Activated naive CD4-positive, alpha-beta T cell treated with anti-CD3 and anti-CD28 coated beads, Interleukin-2, amount 50 U/mL, for 72 hours (primary cell): ENCODE results near the gene DPM1. TPM values are rescaled to one million over a fixed set of nuclear protein-coding genes. Genes with fewer than 3 reads are reported as not detected.

ENCODE experiments used
- ATAC-seq, 2 donors: fragments of 150-1000 bp; cut with Tn5 transposase; 2 replicates each; pipeline ENCODE4 v1.10.0; 2021; ENCODE audit warnings: mild to moderate bottlenecking in 2 of 2, moderate library complexity in 2 of 2
- DNase-seq, 2 donors: peaks; one replicate each; pipeline ENCODE4 v3.0.0; 2021 to 2022; ENCODE audit warnings: low spot score in 2 of 2
- H3K27ac Mint-ChIP-seq, 2 donors: one replicate each; pipeline ENCODE4 v1.8.0; 2022; ENCODE audit warnings: mild to moderate bottlenecking in 2 of 2, mixed read lengths in 2 of 2
- H3K36me3 Mint-ChIP-seq, 2 donors: one replicate each; pipeline ENCODE4 v1.8.0; 2022; ENCODE audit warnings: mixed read lengths in 2 of 2
- H3K9me3 Mint-ChIP-seq, 2 donors: one replicate each; pipeline ENCODE4 v1.8.0; 2022; ENCODE audit warnings: mixed read lengths in 2 of 2
- total RNA-seq, 2 donors: library from RNA; stranded (reverse); gene quantifications; one replicate each; pipeline ENCODE4 v1.2.3, GENCODE V29; 2022

Gene DPM1
- 10 to 100 TPM; 53.0 to 58.0 TPM for total RNA-seq

DNA sequence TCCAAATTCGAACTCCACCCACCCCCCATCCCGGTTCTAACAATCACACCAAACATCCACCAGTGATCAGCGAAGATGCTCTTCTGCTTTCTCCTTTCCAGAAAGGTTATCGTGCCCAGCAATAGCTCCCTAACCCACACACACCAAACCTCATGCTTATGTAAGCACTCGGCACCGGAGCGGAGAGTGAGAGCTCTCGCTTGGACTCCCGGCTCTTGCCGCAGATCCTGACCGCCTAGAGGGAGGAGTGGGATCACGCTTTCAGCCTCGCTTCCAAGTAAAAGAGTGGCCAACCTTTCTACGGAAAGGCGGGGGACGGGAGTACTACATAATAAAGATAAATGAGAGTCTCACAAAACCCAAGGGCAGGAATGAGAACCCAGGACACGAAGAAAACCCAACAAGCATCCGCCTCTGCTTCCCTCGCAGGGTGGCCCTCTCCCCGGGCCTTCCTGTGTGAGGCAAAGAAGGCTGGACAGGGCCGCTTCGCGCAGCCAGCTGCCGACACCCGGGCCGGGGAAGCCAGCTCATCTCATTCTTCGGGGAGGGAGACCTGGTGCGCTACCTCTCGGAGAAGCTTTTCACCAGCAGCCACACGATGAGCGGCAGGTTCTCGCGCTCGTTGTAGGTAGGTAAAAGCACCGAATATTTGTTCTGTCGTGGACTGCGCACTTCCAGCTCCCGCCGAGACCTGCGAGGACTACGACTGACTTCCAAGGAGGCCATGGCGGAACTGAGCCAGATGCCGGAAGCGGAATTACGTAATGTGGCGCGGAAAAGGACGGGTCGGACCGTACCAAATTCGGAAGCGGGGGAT lies at the start of gene DPM1:
DPM1 (minus strand) TSS at position 735 of the 817 bp plus-strand sequence; CDS start at position 726, 9 bp downstream.
- DNase-seq, result peak; percentile 85 to 87
- H3K9me3 Mint-ChIP-seq, result no peaks in the 10 kb centered on the region
- peak within 1 kb of the TSS; percentile 99 for H3K27ac Mint-ChIP-seq
- ATAC-seq, result peak; percentile 85 to 89
- H3K36me3 Mint-ChIP-seq, result peaks cover 18 to 22% of the 10 kb centered on the region in 2 donors

DNA sequence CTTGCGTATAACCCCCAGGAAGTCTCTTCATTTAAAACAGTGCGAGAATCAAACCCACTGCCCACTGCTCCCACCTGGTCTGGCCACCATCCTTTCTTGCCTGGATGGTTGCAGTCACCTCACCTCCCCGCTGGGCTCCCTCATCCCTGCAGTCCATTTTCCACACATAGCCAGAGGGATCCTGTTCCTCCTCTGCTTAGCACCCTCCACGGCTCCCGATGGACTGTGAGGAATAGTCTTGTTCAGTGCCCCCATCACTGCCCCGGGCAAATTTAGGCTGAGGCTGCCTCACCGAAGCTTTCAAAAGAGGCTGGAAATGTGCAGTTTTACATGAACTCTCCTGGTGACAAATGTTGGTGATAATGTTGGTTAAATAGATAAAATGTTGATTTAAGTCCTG lies 46.9 kb upstream of the DPM1 start:
- Mint-ChIP-seq H3K27ac (no peak overlapping the region), H3K9me3 (no peaks in the 10 kb centered on the region), H3K36me3 (no peaks in the 10 kb centered on the region)
- DNase-seq, result no peak
- no peak for ATAC-seq

DNA sequence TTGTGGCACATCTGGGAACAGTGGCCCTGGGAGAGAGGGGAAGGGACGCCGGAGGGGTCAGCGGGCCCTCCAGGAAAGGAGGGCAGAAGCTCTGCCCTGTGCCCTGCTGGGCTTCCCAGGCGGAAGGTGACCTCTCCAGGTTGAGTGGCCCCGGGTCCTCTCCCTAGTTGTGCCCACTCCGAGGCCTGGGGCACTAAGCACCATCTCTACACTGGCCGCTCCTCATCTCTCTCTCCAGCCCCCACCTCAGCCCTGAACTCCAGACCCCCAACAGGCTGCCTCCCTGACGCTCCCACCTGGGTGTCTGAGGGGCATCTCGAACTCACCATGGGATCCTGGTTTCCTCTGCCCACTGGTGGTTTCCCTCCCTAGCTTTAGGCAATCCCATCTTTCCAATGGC lies 46.4 kb upstream of the DPM1 start:
- ATAC-seq, result no peak
- no peaks in the 10 kb centered on the region for H3K9me3 Mint-ChIP-seq
- no peak for DNase-seq
- H3K27ac Mint-ChIP-seq, result no peak overlapping the region
- H3K36me3 Mint-ChIP-seq, result no peaks in the 10 kb centered on the region

DNA sequence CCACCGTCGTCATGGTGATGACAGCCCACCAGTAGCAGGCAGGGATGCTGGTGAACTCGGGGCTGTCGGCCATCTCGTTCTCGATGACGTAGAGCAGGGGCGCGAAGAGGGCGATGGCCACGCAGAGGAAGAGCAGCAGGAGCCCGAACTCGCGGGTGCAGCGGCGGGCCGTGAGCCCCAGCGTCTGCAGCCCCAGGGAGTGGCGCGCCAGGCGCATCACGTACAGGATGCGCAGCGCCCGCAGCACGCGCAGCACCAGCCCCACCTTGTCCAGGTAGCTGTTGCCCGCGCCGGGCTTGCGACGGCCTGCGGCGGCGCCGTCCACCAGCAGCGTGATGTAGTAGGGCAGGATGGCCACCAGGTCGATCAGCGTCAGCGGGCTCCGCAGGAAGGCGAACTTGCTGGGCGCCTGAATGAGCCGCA lies 46.0 kb upstream of the DPM1 start:
- ATAC-seq, result no peak
- H3K36me3 Mint-ChIP-seq, result no peaks in the 10 kb centered on the region
- no peaks in the 10 kb centered on the region for H3K9me3 Mint-ChIP-seq
- no peak overlapping the region for H3K27ac Mint-ChIP-seq
- no peak for DNase-seq

DNA sequence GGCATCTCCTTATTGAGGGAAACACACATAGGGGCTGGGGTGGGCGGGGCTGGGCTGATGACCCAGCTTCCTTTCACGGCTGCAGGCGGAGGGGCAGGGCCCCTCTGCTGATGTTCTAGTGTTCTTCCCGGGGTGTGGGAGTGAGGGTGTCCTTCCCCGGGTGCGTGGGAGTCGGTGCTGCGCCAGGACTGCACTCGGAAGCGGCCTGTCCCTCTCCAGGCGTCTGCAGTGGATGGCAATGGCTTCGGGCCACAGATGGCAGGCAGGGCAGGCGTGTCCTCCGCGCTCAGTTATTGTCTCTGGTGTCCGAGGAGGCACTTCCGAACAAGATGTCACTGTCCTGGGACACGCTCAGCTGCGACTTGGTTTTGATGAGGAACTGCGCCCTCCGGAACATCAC lies 45.4 kb upstream of the DPM1 start:
- H3K36me3 Mint-ChIP-seq, result no peaks in the 10 kb centered on the region
- H3K27ac Mint-ChIP-seq, result no peak overlapping the region
- ATAC-seq (no peak), DNase-seq (no peak)
- H3K9me3 Mint-ChIP-seq, result no peaks in the 10 kb centered on the region

DNA sequence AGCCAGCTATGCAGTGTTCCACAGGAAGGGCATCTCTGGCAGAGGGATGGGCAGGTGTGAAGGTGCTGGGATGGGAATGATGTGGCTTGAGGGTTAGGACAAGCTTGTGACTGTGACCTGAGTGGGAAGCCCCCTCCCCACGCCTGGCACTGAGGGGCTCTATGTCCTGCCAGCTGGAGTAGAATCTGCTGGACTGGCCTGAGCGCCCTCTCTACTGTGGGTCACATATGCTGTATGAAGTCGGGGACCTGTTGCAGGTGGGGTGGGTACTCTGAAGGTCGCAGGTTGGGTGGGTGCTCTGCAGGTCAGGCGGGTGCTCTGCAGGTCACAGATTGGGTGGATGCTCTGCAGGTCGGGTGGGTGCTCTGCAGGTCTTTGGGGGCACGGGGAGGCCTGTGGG lies 44.3 kb upstream of the DPM1 start:
- DNase-seq (no peak), ATAC-seq (no peak)
- Mint-ChIP-seq H3K9me3 (no peaks in the 10 kb centered on the region), H3K36me3 (no peaks in the 10 kb centered on the region), H3K27ac (no peak overlapping the region)

DNA sequence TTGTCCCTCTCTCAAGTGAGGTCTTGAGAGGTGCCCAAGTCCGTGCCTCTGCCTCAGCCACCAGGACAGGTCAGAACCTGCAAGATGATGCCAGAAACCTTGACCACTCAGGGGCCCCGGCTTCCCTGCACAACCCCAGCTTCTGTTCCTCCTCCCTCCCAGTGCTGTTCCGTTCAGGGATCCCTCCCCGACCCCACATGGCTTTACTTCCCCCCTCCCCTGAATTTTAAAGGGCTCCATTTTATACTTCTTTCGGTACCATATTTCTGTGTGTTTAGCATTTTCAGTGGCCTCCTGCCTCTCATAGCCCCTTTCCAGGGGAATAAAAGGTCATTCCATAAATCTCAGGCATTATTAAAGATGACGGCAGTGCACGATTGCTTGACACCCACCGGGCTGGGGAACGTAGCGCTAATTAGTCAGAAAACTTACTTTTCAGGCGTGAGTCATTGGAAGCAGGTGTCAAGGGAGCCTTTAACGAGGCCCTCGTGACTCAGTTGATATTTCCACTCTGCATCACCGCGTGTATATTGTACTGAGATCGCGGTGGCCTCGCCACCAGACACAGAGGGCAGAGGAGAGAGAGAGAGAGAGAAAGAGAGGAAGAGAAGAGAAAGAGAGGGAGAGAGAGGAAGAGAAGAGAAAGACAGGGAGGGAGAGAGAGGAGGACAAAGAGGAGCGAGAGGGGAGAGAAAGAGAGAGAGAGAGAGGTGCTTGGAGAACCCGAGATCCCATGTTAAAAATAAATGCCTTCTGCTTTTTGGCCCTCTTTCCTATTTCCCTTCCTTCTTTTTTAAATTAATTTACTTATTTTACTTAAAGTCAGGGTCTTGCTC lies 43.3 kb upstream of the DPM1 start:
- Mint-ChIP-seq H3K27ac (peak overlapping the region in 1 of 2 donors; percentile 0), H3K9me3 (no peaks in the 10 kb centered on the region), H3K36me3 (no peaks in the 10 kb centered on the region)
- DNase-seq, result no peak
- ATAC-seq, result peak in 1 of 2 donors; percentile 59

DNA sequence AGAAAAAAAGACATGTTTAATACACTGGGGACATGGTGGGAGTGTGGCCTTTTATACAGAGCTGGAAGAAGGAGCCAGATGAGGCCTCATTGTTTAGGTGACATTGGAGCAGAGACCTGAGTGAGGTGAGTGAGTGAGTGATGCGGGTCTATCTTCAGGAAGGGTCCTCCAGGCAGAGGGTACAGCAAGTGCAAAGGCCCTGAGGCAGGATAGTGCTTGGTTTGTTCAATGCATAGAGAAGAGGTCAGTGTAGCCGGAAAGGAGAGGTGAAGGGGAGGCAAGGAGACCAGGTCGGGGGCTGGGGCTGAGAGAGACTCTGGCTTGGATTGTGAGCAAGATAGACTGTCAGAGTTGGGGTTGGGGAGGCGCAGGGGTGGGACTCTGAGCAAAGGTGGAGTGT lies 41.0 kb upstream of the DPM1 start:
- no peak overlapping the region for H3K27ac Mint-ChIP-seq
- H3K9me3 Mint-ChIP-seq, result no peaks in the 10 kb centered on the region
- DNase-seq (no peak), ATAC-seq (no peak)
- no peaks in the 10 kb centered on the region for H3K36me3 Mint-ChIP-seq

DNA sequence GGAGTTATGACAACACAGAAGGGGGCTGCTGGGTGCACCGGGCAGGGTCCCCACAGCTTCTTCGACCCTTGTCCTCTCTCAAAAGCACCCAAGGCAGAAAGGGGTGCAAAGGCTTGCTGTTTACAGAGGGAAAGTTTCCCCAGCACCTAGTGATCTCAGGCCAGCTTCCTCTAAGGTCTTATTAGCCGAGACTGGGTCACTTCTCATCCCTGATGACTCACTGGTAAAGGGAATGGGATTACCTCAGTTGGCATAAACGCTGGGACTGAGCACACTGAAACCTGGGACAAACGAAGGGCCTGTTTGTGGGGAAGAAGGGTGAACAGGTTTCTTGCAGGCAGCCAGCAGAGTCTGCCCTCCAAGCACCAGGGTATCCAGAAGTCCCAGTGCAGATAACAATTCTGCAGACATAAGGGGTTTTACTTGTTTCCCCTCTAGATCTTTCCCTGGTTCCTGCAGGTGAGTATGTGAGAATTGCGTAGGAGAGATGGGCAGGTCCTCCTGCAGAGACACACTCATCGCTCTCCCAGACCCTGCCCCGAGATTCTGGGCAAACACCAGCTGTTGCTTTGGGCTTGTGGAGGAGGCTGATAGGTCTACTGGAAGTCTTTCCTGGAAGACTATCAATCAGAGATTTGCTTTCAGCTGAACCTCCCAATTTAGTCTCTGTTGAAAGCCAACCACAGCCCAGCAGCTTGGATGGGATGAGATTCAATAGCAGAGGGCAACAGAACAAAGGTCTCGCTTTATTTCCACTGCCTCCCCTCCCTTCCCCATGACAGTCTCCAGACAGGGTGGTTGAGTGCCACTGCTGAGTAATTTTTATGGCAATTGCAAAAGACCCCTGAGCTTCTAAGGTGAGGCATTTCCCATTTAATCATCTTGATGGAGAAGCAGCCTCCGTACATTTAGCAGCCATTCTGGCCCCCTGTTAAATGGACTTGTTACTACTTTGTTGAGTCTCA lies 38.9 kb upstream of the DPM1 start:
- no peaks in the 10 kb centered on the region for H3K9me3 Mint-ChIP-seq
- no peaks in the 10 kb centered on the region for H3K36me3 Mint-ChIP-seq

DNA sequence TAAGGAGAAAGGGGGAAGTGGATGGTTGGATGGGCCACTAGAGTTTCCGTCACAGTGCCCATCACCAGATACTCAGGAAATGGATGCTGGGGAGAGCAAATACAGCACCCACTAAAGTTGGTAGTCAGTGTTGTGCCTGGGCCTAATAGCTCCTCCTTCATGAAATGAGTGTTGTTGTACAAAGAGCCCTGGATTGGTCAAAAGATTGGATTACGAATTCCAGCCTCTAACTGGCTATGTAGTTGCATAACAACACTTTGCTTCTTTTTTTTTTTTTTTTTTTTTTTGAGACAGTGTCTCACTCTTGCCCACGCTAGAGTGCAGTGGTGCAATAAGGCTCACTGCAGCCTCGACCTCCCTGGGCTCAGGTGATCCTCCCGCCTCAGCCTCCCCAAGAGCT lies 37.2 kb upstream of the DPM1 start:
- ATAC-seq (no peak), DNase-seq (no peak)
- no peaks in the 10 kb centered on the region for H3K36me3 Mint-ChIP-seq
- no peak overlapping the region for H3K27ac Mint-ChIP-seq
- no peaks in the 10 kb centered on the region for H3K9me3 Mint-ChIP-seq

More for the DNA sequence above, 38.9 kb upstream of the DPM1 start:
- ATAC-seq (no peak), DNase-seq (no peak)
- H3K27ac Mint-ChIP-seq, result no peak overlapping the region

DNA sequence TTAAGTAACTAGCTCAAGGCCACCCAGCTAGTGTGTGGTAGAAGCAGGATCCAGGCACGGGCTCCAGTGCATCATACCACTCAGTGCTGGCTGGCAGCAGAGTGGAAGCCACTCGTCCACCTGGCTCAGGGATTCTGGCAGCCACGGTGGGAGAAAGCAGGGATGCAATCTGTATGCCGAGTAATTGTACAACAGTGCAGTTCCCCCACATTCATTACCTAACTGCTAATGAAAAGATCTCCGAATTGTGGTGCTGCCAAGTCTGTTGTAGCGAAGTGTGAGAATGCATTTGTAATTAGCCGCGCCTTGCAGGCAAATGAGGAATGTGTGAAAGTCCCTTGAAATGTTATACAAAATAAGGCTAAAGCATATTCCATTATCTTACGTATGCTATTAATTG lies 35.5 kb upstream of the DPM1 start:
- DNase-seq (no peak), ATAC-seq (no peak)
- Mint-ChIP-seq H3K27ac (no peak overlapping the region), H3K36me3 (no peaks in the 10 kb centered on the region), H3K9me3 (no peaks in the 10 kb centered on the region)

DNA sequence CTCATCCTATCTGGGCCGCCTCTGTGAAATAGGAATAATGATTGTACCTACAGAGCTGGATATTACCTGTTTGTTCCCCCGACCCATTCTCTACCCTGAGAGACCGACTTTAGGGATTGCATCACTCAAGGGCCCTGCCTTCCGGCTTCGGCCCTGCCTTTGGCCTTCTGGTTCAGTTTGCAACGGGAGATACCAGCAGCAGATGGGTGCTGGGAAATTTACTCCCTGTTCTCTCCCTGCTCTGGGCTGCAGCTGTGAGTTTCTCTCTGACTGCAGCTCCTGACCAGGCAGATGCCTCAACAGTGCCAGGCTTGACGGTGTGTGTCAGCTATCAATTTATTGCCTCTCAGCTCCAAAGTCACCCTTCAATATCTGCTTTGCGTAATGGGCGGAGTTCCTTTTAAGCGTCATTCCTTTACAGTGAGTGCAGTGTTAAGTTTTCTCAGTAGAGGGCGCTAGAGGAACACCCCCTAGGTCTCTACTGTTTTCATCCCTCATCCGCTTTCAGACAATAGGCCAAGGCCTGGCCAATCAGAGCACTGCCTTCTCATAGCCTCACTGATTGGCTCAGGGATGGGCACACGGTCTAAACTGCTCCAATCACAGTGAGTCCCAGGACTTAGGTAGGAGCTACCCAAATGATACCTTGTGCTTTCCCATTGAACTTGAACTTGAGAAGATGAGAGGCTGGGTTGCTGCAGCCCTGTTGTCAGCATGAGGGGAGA lies 34.6 kb upstream of the DPM1 start:
- DNase-seq, result peak; percentile 58 to 74
- Mint-ChIP-seq H3K27ac (no peak overlapping the region), H3K36me3 (no peaks in the 10 kb centered on the region), H3K9me3 (no peaks in the 10 kb centered on the region)
- ATAC-seq, result peak; percentile 99 to 100

DNA sequence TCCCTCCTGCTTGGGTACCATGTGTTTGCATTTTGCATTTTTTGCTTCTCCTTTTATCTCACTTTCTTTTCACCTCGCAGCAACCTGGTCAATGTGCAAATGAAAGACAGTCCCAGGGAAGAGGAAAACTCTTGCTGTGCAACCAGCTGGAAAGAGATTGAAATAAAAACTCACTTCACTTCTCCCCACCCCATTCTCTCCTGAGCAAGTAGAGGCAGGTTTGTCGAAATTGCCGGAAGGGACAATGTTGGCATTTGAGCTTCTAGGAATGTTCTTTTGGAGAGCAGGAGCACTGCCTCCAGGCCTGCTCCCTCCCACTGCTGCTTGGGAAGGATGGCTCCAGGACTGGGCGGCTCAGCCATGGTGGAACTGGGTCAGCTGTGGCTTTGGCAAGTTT lies 34.0 kb upstream of the DPM1 start:
- no peaks in the 10 kb centered on the region for H3K36me3 Mint-ChIP-seq
- no peak for ATAC-seq
- no peak for DNase-seq

DNA sequence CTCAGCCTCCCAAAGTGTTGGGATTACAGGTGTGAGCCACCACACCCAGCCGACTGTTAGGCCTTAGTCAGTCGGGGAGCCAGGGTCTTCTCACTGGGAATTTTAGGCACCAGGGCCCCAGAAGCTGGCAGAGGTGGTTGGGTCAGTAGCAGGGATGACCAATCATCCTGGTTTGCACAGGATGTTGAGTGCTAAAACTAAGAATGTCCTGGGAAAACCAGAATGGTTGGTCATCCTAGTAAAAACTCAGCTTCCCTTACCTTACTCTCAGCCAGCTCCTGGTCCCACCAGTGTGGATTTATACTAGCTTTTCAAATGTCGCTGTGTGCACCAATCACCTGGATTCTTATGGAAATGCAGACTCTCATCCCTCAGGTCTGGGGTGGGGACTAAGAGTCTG lies 32.7 kb upstream of the DPM1 start:
- no peak for DNase-seq
- no peak overlapping the region for H3K27ac Mint-ChIP-seq
- no peaks in the 10 kb centered on the region for H3K36me3 Mint-ChIP-seq
- H3K9me3 Mint-ChIP-seq, result no peaks in the 10 kb centered on the region
- no peak for ATAC-seq

More for the DNA sequence above, 34.0 kb upstream of the DPM1 start:
- H3K9me3 Mint-ChIP-seq, result no peaks in the 10 kb centered on the region
- H3K27ac Mint-ChIP-seq, result no peak overlapping the region

DNA sequence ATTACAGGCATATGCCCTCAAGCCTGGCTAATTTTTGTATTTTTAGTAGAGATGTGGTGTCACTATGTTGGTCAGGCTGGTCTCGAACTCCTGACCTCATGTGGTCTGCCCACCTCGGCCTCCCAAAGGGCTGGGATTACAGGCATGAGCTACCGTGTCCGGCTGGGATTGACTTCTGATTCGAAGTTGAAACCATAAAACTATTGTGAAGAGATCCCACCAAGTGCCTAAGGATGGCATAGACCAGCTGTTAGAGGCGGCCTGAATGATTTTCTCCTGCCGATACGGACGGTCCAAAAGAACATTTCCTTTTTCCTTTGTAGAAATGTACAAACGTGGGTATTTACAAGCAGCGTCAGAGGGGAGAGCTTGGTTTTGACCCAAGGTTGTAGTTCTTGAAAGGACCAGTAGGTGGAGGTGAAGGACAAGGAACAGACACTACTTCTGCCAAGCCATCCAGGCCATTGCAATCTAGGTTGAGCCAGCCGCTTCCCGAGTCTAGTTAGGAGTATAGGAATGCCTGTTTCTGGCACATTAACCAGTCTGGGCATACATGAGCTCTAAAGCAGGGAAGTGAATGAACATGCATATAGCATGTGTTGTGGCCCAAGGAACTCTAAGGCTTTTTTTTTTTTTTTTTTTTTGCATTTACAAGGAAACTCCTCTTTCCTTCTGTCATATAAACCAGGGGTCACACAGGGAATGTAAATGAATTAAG lies 29.3 kb upstream of the DPM1 start:
- peak in 1 of 2 donors; percentile 83 for DNase-seq
- ATAC-seq, result peak; percentile 86 to 88
- Mint-ChIP-seq H3K36me3 (no peaks in the 10 kb centered on the region), H3K9me3 (no peaks in the 10 kb centered on the region), H3K27ac (no peak overlapping the region)
